Calu3 (cell line): ENCODE measurements around the gene MTMR3. TPM values are rescaled to one million over a fixed set of nuclear protein-coding genes. Genes with fewer than 3 reads are reported as not detected.
A peak's percentile ranks its signal among the peaks of the same experiment; 100 is the strongest.

Source experiments
- BruUV-seq: library from RNA; stranded (reverse); fragments of 400-500 nt; replicated peaks from 2 replicates; lab custom pipeline; 2021; lab: Mats Ljungman, UMichigan
- CTCF ChIA-PET: fragments of 300-600 bp; sonication (Branson Sonifier 250); formaldehyde crosslinking; loops from one replicate; lab custom pipeline; 2022; ENCODE audit warnings: antibody characterized with exemption; lab: Charles Lee
- DNase-seq: peaks from one replicate; pipeline ENCODE4 v3.0.0; 2022
- H3K27ac Mint-ChIP-seq: one replicate; pipeline ENCODE4 v1.8.0; 2022; ENCODE audit warnings: mixed read lengths; ENCODE audit not compliant: unreplicated experiment
- H3K27me3 Mint-ChIP-seq: one replicate; pipeline ENCODE4 v1.8.0; 2022; ENCODE audit warnings: mixed read lengths; ENCODE audit not compliant: unreplicated experiment
- H3K36me3 Mint-ChIP-seq: one replicate; pipeline ENCODE4 v1.8.0; 2022; ENCODE audit warnings: mild to moderate bottlenecking, moderate library complexity, mixed read lengths; ENCODE audit not compliant: insufficient read depth, unreplicated experiment
- H3K4me1 Mint-ChIP-seq: one replicate; pipeline ENCODE4 v1.8.0; 2022; ENCODE audit warnings: mild to moderate bottlenecking, low read depth, mixed read lengths; ENCODE audit not compliant: unreplicated experiment
- H3K4me3 Mint-ChIP-seq: one replicate; pipeline ENCODE4 v1.8.0; 2022; ENCODE audit warnings: mild to moderate bottlenecking, low read depth, moderate library complexity, mixed read lengths; ENCODE audit not compliant: unreplicated experiment
- H3K9me3 Mint-ChIP-seq: one replicate; pipeline ENCODE4 v1.8.0; 2022; ENCODE audit warnings: low read depth, mixed read lengths; ENCODE audit not compliant: unreplicated experiment
- intact Hi-C: fragments of 100-400 bp; cut with micrococcal nuclease; formaldehyde crosslinking; loops from one replicate; pipeline ENCODE4 v1.10.0; 2022; ENCODE audit not compliant: unreplicated experiment
- total RNA-seq: library from RNA; stranded (reverse); gene quantifications from 2 replicates; pipeline ENCODE4 v1.2.3, GENCODE V29; 2022
- TF ChIP-seq, protein P1 (sequence below): fragments of 200-600 bp; IDR thresholded peaks from one replicate; pipeline ENCODE4 v1.8.0; 2022; ENCODE audit warnings: antibody characterized with exemption; ENCODE audit not compliant: unreplicated experiment

Gene MTMR3
- total RNA-seq, 1 experiment from 2014 or later, result 34.5 TPM

DNA sequence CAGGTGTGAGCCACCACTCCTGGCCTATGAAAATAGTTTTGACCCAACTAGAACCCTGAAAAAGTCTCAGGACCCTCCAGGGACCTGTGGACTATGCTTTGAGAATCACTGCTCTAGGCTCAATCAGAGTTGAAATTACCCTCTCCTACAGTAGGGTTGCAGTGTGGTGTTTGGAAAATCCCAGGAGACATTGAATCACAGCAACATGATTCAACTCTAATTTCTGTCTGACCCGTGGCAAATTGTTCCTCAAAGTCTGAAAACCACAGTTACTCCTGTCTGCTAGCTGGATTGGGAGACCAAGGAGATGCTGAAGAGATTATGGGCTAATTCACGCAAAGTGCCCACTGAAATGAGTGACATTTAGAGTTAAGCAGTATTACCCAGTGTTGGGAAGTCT lies 5.4 kb upstream of the MTMR3 start:
- no peaks in the 10 kb centered on the region for H3K9me3 Mint-ChIP-seq
- H3K27ac Mint-ChIP-seq, result no peak overlapping the region
- no TSS peak for BruUV-seq
- no peak overlapping the region for H3K4me3 Mint-ChIP-seq
- H3K27me3 Mint-ChIP-seq, result no peaks in the 10 kb centered on the region
- intact Hi-C loops, result no loop called here
- H3K4me1 Mint-ChIP-seq, result no peaks in the 10 kb centered on the region
- peaks cover under 1% of the 10 kb centered on the region for H3K36me3 Mint-ChIP-seq
- TF ChIP-seq, protein P1, sequence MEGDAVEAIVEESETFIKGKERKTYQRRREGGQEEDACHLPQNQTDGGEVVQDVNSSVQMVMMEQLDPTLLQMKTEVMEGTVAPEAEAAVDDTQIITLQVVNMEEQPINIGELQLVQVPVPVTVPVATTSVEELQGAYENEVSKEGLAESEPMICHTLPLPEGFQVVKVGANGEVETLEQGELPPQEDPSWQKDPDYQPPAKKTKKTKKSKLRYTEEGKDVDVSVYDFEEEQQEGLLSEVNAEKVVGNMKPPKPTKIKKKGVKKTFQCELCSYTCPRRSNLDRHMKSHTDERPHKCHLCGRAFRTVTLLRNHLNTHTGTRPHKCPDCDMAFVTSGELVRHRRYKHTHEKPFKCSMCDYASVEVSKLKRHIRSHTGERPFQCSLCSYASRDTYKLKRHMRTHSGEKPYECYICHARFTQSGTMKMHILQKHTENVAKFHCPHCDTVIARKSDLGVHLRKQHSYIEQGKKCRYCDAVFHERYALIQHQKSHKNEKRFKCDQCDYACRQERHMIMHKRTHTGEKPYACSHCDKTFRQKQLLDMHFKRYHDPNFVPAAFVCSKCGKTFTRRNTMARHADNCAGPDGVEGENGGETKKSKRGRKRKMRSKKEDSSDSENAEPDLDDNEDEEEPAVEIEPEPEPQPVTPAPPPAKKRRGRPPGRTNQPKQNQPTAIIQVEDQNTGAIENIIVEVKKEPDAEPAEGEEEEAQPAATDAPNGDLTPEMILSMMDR, result no peak
- CTCF ChIA-PET, result no interaction called here
- no peak for DNase-seq

DNA sequence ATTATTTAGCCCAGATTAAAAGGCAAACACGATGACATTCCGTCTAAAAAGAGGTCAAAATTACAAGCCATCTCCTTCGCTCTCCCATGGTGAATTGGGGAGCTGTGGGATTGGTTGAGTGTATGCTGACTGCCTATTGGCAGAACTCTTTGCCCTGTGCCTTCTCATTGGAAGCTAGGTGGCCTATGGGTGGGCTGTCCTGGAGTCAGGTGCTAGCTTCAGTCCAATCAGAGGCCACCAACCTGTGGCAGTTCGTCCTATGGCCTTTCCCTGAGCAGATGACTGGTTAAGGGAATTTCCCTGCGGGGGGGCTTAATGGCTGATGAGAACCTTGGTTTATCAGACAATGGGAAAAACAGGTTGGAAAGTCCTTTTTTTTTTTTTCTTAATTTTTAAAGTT lies 3.2 kb upstream of the MTMR3 start:
- TF ChIP-seq, protein P1, result no peak
- no peak for DNase-seq
- peaks cover 17% of the 10 kb centered on the region for H3K36me3 Mint-ChIP-seq
- no peaks in the 10 kb centered on the region for H3K27me3 Mint-ChIP-seq
- CTCF ChIA-PET, result no interaction called here
- H3K9me3 Mint-ChIP-seq, result no peaks in the 10 kb centered on the region
- H3K4me1 Mint-ChIP-seq, result no peaks in the 10 kb centered on the region
- H3K4me3 Mint-ChIP-seq, result no peak overlapping the region
- BruUV-seq, result no TSS peak
- H3K27ac Mint-ChIP-seq, result no peak overlapping the region
- intact Hi-C loops, result no loop called here

DNA sequence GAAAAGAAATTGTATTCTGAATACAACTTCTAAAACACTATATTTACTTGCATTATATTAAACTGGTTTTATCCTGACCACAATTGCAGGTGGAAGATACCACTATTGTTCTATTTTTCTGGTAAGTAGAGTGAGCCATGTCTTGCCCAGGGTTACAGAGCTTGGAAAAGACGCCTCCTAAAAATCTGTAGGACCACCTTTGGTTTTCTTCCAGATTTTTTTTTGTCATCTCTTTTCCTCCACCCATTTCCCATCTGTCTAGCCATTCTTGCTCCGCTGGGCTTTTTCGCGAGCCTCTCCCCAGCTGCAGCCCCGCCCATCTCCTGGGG lies 294 bp upstream of the MTMR3 start:
- CTCF ChIA-PET, result interaction anchor here (1.1 to 2.2 kb wide), 6 partner anchors 10 to 206 kb away, joined by 3 to 17 read pairs (median 10); no protein-coding TSS in a partner anchor
- peak overlapping the region; percentile 92 for H3K4me3 Mint-ChIP-seq
- no TSS peak for BruUV-seq
- intact Hi-C loops, result no loop called here
- DNase-seq, result no peak
- H3K36me3 Mint-ChIP-seq, result peaks cover 17% of the 10 kb centered on the region
- H3K27ac Mint-ChIP-seq, result peak overlapping the region; percentile 28
- H3K4me1 Mint-ChIP-seq, result no peaks in the 10 kb centered on the region
- no peaks in the 10 kb centered on the region for H3K27me3 Mint-ChIP-seq
- H3K9me3 Mint-ChIP-seq, result no peaks in the 10 kb centered on the region
- TF ChIP-seq, protein P1, result no peak

DNA sequence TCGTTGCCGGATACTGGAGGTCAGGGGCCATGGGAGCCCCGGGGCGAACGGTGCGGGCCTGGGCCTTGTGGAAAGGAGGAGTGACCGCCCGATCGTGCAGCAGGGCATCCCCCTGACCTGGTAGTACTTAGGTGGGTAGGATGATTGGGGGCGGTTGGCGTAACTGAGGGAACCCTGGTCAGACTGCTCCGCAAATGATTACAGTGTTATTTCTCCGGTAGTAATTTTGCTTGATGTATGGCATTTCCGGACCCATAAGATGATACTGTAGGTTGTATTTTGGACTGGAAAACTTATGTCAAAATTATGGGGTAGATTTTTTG lies 762 bp downstream of the MTMR3 start:
- no peaks in the 10 kb centered on the region for H3K4me1 Mint-ChIP-seq
- intact Hi-C loops, result no loop called here
- peak overlapping the region; percentile 92 for H3K4me3 Mint-ChIP-seq
- H3K36me3 Mint-ChIP-seq, result peaks cover 17% of the 10 kb centered on the region
- BruUV-seq, result no TSS peak
- CTCF ChIA-PET, result interaction anchor here (0.9 to 2.2 kb wide), 7 partner anchors 11 to 205 kb away, joined by 3 to 17 read pairs (median 9); partner anchors contain the start of gene ASCC2
- no peaks in the 10 kb centered on the region for H3K9me3 Mint-ChIP-seq
- TF ChIP-seq, protein P1, result no peak
- DNase-seq, result no peak
- H3K27ac Mint-ChIP-seq, result peak overlapping the region; percentile 68
- H3K27me3 Mint-ChIP-seq, result no peaks in the 10 kb centered on the region
